ENCODE data around the gene ALPK3.

Gene ALPK3

DNA sequence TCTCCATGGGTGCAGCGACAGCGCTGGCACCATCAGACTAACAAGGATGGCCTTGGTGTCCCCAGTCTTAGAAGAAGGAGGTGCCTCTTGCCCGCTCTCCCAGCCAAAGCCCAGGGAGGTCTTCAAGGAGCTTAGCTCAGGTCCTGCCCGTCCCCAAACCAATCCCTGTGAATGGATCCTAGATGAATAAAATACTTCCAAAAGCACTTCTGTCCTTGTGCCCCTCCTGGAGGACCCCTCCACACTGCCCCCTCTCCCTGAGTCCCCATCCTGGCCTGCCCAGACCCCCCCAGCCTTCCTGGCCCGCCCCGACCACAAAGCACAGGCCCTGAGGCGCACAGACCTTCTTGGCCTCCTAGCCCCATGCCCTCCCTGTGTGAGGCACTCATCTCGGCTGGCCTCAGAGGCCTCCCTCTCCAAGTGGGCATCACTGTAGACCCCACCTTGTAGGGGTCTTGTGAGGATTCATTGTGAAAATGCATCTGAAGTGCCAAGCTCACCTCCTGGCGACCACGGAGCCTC, 75.7 kb downstream of the ALPK3 start:
- DNase-seq (ENCODE audit: low read depth), result no peak

DNA sequence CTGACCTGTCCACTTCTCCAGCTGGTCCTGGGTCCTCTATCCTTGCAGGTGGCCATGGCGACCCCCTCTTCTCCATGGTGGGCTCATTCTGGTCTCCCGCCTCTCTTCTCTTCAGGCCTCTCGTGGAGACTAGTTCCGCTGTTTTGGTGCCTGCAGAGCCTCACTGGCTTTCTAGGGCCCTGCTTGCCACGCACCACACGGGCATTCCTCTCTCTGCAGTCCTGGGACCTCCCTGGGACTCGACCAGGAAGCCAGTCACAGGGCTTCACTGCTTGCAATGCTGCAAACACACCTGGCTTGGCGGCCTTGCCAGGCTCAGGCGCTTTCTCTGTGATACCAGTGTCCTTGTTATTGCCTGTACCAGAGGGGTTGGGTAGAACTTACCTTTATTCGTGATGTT, 76.5 kb downstream of the ALPK3 start:
- no peak for DNase-seq (ENCODE audit: low read depth)

DNA sequence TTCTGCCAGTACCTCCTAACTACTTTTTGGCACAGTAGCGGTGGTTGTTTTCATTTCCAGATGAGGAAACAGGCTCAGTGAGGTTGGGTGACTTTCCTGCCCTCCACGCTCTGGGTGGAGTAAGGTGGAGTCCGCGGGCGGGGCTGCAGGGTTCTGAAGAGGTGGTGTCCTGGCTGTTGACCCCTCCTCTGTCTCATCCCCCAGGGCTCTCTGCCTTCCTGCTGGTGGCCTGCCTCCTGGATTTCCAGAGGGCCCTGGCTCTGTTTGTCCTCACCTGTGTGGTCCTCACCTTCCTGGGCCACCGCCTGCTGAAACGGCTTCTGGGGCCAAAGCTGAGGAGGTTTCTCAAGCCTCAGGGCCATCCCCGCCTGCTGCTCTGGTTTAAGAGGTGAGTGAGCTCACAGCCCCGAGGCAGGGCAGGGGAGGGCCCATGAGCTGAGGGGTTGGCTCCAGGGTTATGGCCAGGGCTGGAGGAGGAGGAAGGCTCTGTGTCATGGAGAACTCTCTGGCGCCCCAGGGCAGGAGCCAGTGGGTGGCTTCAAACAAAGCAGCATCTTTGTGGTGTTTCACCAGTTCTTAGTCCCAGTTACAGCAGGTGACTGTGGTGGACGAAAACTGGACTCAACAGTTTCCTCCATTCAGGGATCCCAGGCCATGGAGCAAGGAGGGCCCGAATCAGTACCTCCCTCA, 77.7 kb downstream of the ALPK3 start:
- DNase-seq (ENCODE audit: low read depth), result no peak

DNA sequence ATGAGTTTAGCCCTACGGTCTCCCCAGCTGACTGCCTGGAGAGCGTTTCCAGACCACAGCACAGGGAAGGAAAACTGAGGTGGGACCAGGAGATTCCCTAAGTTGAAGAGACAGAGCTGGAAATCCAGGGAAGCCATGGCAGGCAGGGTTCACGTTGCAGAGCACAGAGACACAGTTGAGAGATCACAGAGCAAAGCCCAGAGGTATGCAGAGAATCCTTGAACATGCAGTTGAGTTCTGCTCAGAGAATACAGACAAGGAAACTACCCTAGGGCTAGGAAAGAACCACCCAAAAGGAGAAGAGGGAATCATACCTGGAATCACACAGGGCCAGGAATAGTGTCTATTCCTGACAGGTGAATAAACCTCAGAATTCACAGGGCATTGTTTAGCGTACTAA, 81.6 kb downstream of the ALPK3 start:
- DNase-seq (ENCODE audit: low read depth), result no peak

DNA sequence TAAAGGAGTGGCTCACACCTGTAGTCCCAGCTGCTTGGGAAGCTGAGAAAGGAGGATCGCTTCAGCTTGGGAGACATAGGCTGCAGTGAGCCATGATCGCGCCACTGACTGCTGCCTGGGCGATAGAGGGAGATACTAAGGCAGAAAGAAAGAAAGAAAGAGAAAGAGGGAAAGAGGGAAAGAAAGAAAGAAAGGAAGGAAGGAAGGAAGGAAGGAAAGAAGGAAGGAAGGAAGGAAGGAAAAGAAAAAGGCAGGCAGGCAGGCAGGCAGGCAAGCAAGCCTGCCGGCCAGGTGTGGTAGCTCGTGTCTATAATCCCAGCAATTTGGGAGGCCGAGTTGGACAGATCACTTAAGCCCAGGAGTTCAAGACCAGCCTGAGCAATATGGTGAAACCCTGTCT, 82.6 kb downstream of the ALPK3 start:
- DNase-seq (ENCODE audit: low read depth), result no peak

DNA sequence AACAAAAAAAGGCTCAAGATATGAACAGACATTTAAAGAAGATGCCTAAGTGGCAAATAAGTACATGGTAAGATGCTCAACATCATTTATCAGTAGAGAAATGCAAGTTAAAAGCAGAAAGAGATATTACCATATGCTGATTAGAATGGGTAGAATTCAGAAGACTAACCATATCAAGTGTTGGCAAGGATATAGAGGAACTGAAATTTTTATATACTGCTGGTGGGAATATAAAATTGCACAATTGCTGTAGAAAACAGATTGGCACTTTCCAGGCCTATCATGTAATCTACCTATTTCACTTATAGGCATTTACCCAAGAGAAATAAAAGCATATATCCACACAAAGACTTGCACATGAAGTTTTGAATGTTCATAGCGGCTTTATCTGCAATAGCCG, 84.4 kb downstream of the ALPK3 start:
- DNase-seq (ENCODE audit: low read depth), result no peak

DNA sequence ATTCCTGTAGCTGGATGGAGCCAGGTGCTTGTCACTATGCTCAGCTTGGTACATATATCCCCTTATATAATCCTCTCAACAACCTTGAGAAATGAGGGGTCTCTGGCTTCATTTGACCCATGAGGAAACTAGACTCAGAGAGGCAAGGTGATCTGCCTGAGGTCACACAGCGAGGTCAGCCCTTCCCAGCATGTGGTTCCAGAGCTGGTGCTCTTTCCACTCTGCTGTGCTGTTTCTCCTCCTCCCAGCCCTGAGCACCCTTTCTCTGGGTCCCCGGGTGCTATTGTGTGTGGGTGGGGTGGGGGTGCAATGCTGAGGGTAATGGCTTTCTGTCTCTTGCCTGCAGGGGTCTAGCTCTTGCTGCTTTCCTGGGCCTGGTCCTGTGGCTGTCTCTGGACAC, 86.6 kb downstream of the ALPK3 start:
- no peak for DNase-seq (ENCODE audit: low read depth)

DNA sequence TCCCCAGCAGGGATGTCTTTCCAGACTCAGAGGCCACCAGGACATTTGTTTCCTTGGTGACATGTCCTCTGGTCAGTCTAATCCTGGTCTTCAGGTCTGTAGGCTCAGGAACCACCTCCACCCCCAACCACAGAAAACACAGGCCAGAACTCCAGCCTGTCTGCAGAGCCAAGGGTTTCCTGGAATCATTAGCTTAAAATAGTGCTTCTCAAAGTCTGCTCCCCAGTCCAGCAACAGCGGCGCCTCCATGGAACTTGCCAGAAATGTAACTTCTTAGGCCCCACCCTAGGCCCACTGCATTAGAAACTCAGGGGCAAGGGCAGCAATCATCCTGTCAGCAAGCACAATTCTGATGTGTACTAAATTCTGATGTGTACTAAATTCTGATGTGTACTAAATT, 87.3 kb downstream of the ALPK3 start:
- no peak for DNase-seq (ENCODE audit: low read depth)

DNA sequence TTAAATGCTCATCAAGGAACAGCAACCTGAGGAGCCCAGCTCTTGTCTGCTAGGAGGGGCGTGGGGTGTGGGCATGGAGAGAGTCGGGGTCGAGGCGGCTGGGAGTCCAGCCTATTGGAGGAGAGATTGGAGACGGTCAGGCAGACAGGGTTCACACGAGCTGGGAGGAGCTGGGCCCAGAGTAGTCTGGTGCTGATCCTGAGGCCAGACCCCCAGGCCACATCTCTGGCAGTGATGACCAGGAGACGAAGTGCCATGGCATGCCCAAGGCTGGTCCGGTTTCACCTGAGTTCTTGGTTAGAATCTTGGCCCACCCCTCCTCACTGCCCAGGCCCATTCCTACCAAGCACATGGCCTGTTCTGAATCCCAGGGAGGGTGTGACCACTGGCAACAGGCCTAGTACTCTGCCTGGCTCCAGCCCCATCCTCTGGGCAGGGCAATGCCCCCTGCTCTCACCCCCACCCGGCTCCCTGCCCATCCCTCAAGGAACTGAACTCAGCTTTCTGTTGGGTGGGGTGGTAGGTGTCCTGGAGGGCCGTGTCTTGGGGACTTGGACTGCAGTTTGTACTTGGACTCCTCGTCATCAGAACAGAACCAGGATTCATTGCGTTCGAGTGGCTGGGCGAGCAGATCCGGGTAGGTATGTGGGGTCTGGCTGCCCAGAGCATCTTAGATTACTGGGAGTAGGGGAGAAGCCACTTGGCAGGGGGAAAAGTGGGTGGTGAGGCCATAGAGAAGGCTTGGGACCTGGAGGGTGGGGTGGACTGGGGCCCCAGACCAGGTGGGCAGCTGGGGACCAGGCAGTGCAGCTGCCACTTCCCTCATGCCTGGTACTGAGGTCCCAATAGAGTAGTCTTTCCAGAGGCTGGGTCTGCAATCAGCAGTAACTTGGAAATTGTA, 88.1 kb downstream of the ALPK3 start:
- DNase-seq (ENCODE audit: low read depth), result no peak

DNA sequence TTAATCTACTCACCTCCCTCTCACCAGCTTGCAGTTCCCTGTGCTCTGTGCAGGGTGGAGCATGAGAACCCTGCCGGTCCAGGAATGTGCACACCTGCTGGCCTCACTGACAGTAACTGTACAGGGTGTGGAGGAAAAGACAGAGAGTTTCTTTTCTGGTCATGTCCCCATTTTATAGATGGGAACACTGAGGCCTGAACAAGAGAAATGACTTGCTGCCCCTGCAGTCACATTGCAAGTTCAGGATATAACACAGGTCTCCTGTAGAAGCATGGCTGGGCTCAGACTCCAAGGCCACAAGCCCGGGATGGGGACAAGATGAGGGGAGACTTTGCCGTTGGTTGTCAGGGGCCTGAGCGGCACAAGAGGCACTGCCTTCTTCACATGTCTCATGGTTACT, 90.6 kb downstream of the ALPK3 start:
- no peak for DNase-seq (ENCODE audit: low read depth)

DNA sequence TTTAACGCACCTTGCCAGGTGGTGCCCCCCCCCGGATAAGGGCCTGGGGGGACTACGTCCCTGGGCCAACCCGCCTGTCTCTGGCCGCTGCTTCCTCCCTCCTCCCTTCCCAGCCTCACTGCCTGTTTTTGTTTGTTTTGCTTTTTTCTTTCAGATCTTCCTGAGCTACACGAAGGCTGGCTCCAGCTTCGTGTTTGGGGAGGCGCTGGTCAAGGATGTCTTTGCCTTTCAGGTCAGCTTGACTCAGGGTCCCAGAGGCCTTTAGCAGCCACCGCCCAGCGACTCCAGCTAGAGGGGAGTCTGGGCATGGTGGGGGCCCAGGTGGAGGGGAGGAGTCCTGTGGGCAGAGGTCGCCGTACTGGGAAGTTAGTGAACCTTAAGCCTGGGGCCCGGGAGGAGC, 91.4 kb downstream of the ALPK3 start:
- DNase-seq (ENCODE audit: low read depth), result no peak

DNA sequence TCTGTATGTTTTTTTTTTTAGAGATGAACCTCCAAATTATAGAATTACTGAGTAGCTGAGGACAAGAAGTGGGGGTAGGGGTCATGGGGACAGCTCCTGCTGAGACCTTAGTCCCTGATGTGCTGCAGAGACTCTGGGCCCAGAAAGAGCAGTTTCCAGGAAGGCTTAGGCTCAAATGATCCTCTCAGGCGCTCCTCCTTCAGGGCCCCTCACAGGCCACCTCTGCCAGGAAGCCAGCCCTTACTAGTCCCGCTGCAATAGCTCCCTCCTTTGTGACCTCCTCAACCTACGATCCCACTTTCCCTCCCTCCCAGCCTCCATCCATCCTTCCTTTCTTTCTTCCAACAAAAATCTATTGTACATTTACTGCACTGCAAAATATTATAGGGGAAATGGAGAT, 91.9 kb downstream of the ALPK3 start:
- DNase-seq (ENCODE audit: low read depth), result no peak

DNA sequence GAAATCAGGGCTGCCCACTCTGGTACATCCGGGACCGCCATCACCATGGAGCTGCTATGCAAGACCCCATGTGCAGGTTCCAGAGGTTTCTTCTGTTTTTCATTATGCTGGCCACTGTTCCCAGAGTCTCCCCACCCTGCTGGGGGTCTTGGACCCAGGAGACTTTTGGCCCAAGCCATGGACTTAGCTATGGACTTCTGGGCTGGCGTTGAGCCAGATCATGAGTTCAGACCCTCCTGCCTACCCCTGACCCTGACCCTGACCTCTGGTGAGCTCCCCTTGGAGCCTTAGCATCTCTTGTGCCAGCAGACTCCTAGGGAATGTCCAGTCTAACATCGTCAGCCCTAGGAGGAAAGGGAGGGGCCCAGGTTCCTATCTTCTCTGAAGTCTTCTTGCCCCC, 92.6 kb downstream of the ALPK3 start:
- DNase-seq (ENCODE audit: low read depth), result no peak

DNA sequence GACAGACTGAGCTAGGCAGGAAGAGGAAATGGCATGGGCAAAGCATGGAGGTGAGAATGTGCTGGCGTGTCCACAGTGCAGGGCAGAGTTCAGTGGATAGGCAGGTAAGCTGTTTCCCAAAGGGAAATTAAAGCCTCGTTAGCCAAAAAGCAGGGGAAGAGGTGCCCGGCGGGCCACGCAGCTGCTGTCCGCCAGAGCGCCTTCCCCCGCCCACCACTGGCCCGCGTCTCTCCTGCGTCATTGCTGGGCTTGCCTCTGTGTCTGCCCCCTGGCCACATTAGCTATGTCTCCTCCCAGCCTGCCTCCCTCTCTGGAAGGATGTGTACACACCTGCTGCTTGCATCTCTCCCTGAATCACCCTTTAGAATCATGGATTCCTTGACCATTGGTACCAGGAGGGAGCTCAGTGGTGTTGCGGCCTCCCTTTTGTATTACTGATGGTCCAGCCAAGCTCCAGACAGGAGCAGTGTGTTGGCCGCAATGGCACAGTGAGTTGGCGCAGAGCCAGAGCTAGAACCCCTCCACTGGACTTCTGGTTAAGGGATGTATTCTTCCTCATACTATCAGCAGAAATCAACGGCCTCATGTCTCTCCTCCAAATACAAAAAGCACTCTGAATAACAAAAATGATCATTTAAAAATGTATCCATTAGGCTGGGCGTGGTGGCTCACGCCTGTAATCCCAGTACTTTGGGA, 93.9 kb downstream of the ALPK3 start:
- DNase-seq (ENCODE audit: low read depth), result no peak

DNA sequence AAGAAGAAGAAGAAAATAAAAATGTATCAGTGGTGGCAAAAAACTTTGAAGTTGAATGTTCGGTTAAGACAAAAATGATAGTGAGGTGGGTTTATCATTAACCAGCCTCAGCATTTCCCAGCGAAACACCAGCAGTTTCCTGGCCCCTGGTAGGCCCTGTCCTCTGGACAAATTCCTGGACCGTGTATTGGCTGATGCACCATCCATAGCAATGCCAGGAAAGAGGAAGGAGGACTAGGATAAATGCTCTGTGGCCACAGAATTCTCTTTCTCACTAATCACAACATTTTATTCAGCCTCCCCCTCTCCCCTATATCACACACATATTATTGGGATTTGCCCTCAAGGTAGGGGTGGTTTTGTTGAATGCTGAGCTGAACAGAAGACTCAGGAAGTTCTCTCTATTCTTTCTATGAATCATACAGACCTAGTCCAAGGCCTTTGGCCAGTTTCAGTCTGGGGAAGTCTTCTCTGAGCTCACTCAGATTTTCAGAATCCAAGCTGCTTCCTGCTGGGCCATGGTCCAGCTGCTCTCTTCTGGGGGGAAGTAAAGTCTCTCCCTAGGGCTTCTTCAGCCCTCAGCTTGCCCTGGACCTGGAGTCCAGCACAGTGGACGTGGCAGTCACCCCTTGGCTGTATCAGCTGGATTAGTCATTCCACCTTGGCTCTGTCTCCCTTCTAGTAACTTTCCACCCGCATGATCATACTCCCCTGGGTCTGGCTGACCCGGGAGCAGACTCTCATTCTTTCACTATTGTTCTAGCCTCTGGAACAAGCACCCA, 94.9 kb downstream of the ALPK3 start:
- peak; percentile 99 for DNase-seq (ENCODE audit: low read depth)

DNA sequence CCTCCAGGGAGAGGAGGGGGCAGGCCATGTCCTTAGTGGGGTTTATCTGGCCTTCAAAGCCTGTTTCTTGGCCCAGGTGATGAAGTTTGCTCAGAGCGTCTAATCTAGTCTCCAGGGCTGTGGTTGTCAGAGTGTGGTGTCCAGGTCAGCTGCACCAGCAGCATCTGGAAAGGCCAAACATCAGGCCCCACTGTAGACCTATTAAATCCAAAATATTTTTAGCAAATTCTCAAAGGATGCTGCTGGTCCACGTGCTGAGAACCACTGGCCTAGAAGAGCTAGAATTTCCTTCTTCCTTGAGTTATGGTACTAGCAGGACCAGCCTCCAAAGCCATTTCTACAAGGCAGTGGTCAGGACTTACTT, 96.2 kb downstream of the ALPK3 start:
- DNase-seq (ENCODE audit: low read depth), result no peak

DNA sequence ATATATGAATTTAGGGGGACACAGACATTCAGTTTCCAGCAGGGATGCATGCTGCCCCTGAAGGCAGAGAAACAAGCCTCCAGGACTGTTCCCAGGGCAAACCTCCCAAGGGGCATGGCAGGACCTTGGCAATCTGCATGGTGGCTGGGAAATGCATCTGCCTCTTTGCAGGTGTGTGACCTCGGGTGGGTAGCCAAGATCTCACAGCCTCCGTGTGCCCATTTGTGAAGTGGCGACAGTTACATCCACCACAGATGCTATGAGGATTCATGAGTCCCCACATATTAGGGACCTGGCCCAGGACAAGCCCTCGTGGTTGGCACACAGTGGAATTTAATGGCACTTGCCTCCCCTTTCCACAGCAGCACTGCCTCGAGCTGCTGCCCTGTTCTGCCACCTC, 97.2 kb downstream of the ALPK3 start:
- DNase-seq (ENCODE audit: low read depth), result no peak

DNA sequence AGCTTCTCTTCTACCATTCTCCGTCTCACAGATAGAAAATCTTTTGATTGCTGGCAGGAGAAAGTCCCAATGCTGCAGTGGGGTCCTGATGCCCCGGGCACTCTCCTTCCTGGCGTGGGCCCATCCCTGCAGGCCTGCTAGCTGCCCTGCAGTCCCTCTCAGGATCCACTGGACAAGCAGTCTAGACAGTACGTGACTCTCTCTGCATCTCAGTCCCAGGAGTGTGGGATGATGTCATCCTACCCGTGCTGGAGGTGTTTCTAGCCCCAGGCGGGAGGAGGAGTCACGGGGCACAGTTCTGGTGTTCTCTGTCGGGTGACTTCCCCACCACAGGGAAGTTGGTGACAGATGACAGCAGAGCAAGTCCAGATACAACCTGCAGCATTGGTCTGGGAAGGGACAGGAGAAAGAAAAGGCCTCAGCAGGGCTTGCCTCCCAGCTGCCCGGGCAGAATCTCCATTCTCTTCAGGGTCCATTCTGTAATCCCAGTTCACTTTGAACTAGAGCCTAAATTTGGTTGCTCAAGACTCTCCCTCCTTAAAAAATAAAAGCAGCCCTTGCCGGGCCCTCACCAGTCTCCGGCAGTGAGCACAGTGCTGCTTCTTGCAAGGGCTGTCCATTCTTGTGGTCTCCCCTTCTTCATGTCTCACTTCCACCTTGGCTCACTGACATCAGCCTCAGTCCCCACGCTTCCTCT, 97.9 kb downstream of the ALPK3 start:
- peak; percentile 66 for DNase-seq (ENCODE audit: low read depth)

DNA sequence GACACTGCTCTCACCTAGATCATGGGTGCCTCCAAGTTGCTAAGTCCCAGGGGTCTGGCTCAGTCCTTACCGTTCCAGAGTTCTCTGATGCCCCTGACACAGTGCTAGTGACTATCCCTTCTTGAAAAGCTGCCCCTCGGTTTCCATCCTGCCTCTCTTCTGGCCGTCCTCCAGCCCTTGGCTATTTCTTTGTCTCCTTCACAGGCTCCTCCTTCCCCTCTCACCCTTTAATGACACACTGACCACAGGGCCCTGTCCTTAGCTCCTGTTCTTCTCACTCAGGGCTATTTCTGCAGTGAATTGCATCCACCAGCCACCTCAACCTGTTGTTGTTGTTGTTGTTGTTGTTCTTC, 98.4 kb downstream of the ALPK3 start:
- no peak for DNase-seq (ENCODE audit: low read depth)

DNA sequence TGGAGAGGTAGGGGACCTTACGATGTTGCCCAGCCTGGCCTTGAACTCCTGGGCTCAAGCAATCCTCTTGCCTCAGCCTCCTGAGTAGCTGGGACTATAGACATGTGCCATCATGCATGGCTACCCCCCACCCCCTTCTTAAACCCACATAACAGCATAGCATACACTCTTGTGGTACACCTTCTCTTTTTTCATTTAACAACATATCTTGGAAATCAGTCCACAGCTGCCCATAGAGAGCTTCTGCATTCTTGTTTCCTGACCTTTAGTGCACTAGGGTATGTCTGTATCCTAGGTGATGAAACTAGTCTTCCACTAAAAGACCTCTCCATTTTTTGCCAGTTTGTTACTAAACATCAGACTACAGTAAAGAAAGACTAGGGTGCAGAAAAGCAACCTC, 100.3 kb downstream of the ALPK3 start:
- no peak for DNase-seq (ENCODE audit: low read depth)

DNA sequence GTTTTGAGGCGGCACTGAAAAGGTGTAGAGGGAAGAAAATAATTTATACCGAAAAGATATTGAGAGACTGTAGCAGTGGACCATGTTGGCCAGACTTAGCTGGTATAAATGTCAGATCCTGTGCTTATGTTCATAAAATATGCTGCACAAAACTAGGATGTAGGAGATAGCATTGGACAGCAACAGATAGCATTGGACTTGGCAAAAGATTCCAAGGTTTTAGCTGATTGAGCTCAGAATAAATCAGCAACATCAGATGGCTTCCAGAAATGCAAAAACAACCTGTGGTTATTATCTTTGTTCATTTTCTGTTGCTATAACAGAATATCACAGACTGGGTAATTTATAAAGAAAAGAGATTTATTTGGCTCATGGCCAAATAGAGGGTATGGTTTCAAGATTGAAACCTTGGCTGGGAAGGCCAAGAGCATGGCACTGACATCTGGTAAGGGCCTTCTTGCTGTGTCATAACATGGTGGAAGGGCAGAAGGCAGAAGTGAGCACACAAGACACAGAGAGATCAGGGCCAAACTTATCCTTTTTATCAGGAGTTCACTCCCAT, 102.0 kb downstream of the ALPK3 start:
- DNase-seq (ENCODE audit: low read depth), result no peak
